Chondrocyte (in vitro differentiated cells): ENCODE results near the gene PHYHIPL. TPM values are rescaled to one million over a fixed set of nuclear protein-coding genes. Genes with fewer than 3 reads are reported as not detected.

Source experiments
- DNase-seq: peaks from one replicate; pipeline ENCODE4 v3.0.0; 2021; ENCODE audit warnings: mixed read lengths, low spot score
- H3K27ac Mint-ChIP-seq: one replicate; pipeline ENCODE4 v1.8.0; 2021; ENCODE audit warnings: mild to moderate bottlenecking, moderate library complexity, mixed read lengths; ENCODE audit not compliant: unreplicated experiment
- H3K27me3 Mint-ChIP-seq: 2 replicates; pipeline ENCODE4 v1.8.0; 2021; ENCODE audit warnings: low read depth, mixed read lengths
- H3K36me3 Mint-ChIP-seq: 2 replicates; pipeline ENCODE4 v1.8.0; 2021; ENCODE audit warnings: low read depth, mixed read lengths
- H3K4me1 Mint-ChIP-seq: 2 replicates; pipeline ENCODE4 v1.8.0; 2021; ENCODE audit warnings: low read depth, mild to moderate bottlenecking, mixed read lengths
- H3K4me3 Mint-ChIP-seq: one replicate; pipeline ENCODE4 v1.8.0; 2021; ENCODE audit warnings: mild to moderate bottlenecking, moderate library complexity, mixed read lengths; ENCODE audit not compliant: unreplicated experiment
- H3K9me3 Mint-ChIP-seq: 2 replicates; pipeline ENCODE4 v1.8.0; 2021; ENCODE audit warnings: low read depth, mixed read lengths
- CTCF ChIP-seq: fragments of 200-600 bp; sonication (generic); IDR thresholded peaks from 2 replicates; pipeline ENCODE4 v1.5.0; 2021; ENCODE audit warnings: antibody characterized with exemption, mild to moderate bottlenecking, moderate library complexity
- total RNA-seq: library from RNA; stranded (reverse); gene quantifications from 3 replicates; pipeline ENCODE4 v1.2.1, GENCODE V29; 2021

Gene PHYHIPL
- total RNA-seq, 1 donor from 2014 or later: 0.20 TPM

GRCh38 chr10:59148701-59149100, 27.7 kb upstream of the PHYHIPL start:
- H3K4me3 Mint-ChIP-seq: no peak overlapping the region
- no peak overlapping the region for H3K27ac Mint-ChIP-seq
- H3K4me1 Mint-ChIP-seq: peaks cover under 1% of the 10 kb centered on the region
- peaks cover 13% of the 10 kb centered on the region for H3K27me3 Mint-ChIP-seq
- H3K9me3 Mint-ChIP-seq: peaks cover 9% of the 10 kb centered on the region
- no peak for TF ChIP-seq CTCF
- DNase-seq: no peak
- H3K36me3 Mint-ChIP-seq: no peaks in the 10 kb centered on the region

DNA sequence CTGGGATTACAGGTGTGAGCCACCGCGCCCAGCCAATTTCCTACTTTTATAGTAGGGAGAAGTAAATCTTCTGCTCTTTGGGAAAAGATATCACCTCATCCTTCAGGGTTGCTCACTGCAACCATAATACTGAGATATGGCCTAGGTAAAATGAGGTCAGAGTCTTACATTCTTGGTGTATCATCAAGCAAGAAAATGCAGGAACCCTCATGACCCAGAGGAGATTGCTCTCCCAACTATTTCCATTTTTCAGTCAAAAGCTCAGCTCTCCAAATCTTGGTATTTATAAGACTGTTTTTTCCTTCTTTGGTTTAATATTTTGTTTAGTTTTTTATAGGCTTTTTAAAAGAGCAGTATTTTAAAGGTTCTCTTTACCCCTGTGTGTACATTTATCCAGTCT, 20.9 kb upstream of the PHYHIPL start:
- Mint-ChIP-seq H3K4me3 (no peak overlapping the region), H3K36me3 (no peaks in the 10 kb centered on the region), H3K4me1 (no peaks in the 10 kb centered on the region), H3K27ac (no peak overlapping the region), H3K9me3 (no peaks in the 10 kb centered on the region), H3K27me3 (peaks cover 14% of the 10 kb centered on the region)
- no peak for TF ChIP-seq CTCF
- DNase-seq: no peak

DNA sequence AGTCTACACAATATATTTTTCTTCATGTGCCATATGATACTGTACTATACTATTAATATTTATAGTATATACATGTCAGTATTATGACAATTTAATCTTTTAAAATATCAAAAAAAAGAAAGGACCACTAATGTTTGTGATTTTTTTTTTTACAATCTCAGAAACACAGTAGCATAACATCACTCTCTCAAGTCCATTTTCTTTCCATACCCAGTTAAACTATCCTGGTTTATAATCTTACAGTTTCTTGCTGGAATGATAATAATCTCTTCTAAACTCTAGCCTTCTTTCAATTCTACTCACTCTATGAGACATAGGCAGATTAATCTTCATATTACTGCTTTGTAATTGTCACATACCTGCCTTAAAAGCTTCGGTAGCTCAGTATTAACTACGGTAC, 8.9 kb upstream of the PHYHIPL start:
- no peak for DNase-seq
- peaks cover 13% of the 10 kb centered on the region for H3K36me3 Mint-ChIP-seq
- no peak overlapping the region for H3K27ac Mint-ChIP-seq
- H3K4me3 Mint-ChIP-seq: no peak overlapping the region
- H3K4me1 Mint-ChIP-seq: no peaks in the 10 kb centered on the region
- H3K27me3 Mint-ChIP-seq: peaks cover 27% of the 10 kb centered on the region
- peaks cover 32% of the 10 kb centered on the region for H3K9me3 Mint-ChIP-seq
- TF ChIP-seq CTCF: no peak

GRCh38 chr10:59172567-59172966, 3.9 kb upstream of the PHYHIPL start:
- no peak for TF ChIP-seq CTCF
- Mint-ChIP-seq H3K4me1 (peaks cover 10% of the 10 kb centered on the region), H3K36me3 (peaks cover 10% of the 10 kb centered on the region), H3K4me3 (no peak overlapping the region), H3K9me3 (peaks cover 18% of the 10 kb centered on the region), H3K27me3 (peaks cover 40% of the 10 kb centered on the region), H3K27ac (no peak overlapping the region)
- no peak for DNase-seq

- Mint-ChIP-seq H3K27ac (no peak overlapping the region), H3K36me3 (peaks cover 4% of the 10 kb centered on the region), H3K9me3 (peaks cover 9% of the 10 kb centered on the region), H3K4me1 (peaks cover 12% of the 10 kb centered on the region), H3K27me3 (peaks cover 35% of the 10 kb centered on the region), H3K4me3 (no peak overlapping the region)
- no peak for DNase-seq
- no peak for TF ChIP-seq CTCF
Observed at GRCh38 chr10:59173414-59173813, 3.0 kb upstream of the PHYHIPL start.
